ENCODE data around the gene BCO1. TPM values are rescaled to one million over a fixed set of nuclear protein-coding genes. Genes with fewer than 3 reads are reported as not detected.
A peak's percentile ranks its signal among the peaks of the same experiment; 100 is the strongest.

BCO1 gene
- total RNA-seq, 2 donors from 2014 or later = 0.42 to 0.62 TPM

GRCh38 chr16:81310045-81310644, 71.7 kb downstream of the BCO1 start:
- 97 to 99% methylated on average over 4 to 5 of the region's 5 CpGs for WGBS, 2 experiments (ENCODE audit: insufficient coverage in 1 of 2, insufficient read length in 1 of 2)
- TF ChIP-seq CTCF (conservative IDR thresholded peaks at IDR 0.05) = no peak

GRCh38 chr16:81311762-81312161, 73.3 kb downstream of the BCO1 start:
- H3K27ac Mint-ChIP-seq = peak overlapping the region; percentile 9
- no peaks in the 10 kb centered on the region for H3K9me3 ChIP-seq (ENCODE audit: control insufficient read depth, low read length)
- peak; percentile 36 for DNase-seq

More at GRCh38 chr16:81310045-81310644, 71.7 kb downstream of the BCO1 start:
- Histone ChIP-seq H3K36me3 (ENCODE audit: control insufficient read depth, insufficient read depth, low read length) (no peaks in the 10 kb centered on the region), H3K9me3 (ENCODE audit: control insufficient read depth, low read length) (no peaks in the 10 kb centered on the region), H3K4me1 (ENCODE audit: control insufficient read depth, insufficient read depth, low read length) (peaks cover 3% of the 10 kb centered on the region), H3K4me3 (ENCODE audit: low read length) (no peak overlapping the region), H3K27ac (ENCODE audit: low read depth, low read length) (no peak overlapping the region), H3K9ac (ENCODE audit: extremely low read depth, low read length, poor library complexity, severe bottlenecking) (no peak overlapping the region), H3K27me3 (ENCODE audit: control insufficient read depth, insufficient read depth, low read length, poor library complexity, severe bottlenecking) (no peaks in the 10 kb centered on the region)
- no peaks in the 10 kb centered on the region for H3K27me3 Mint-ChIP-seq (ENCODE audit: insufficient read depth)
- H3K4me1 Mint-ChIP-seq = peaks cover 21% of the 10 kb centered on the region
- H3K9me3 Mint-ChIP-seq = no peaks in the 10 kb centered on the region
- H3K4me3 Mint-ChIP-seq = no peak overlapping the region
- H3K27ac Mint-ChIP-seq = no peak overlapping the region
- peaks cover 4% of the 10 kb centered on the region for H3K36me3 Mint-ChIP-seq (ENCODE audit: low read depth)
- DNase-seq = peak; percentile 1

GRCh38 chr16:81313701-81314602, 75.5 kb downstream of the BCO1 start:
- peaks cover 27% of the 10 kb centered on the region for H3K4me1 Mint-ChIP-seq
- peak; percentile 85 for DNase-seq
- H3K27ac Mint-ChIP-seq = peak overlapping the region; percentile 93
- peaks cover 3% of the 10 kb centered on the region for H3K36me3 Mint-ChIP-seq (ENCODE audit: low read depth)
- Histone ChIP-seq H3K9ac (ENCODE audit: extremely low read depth, low read length, poor library complexity, severe bottlenecking) (peak overlapping the region; percentile 83), H3K36me3 (ENCODE audit: control insufficient read depth, insufficient read depth, low read length) (no peaks in the 10 kb centered on the region), H3K27ac (ENCODE audit: low read depth, low read length) (no peak overlapping the region), H3K9me3 (ENCODE audit: control insufficient read depth, low read length) (no peaks in the 10 kb centered on the region), H3K27me3 (ENCODE audit: control insufficient read depth, insufficient read depth, low read length, poor library complexity, severe bottlenecking) (no peaks in the 10 kb centered on the region), H3K4me1 (ENCODE audit: control insufficient read depth, insufficient read depth, low read length) (peaks cover 3% of the 10 kb centered on the region), H3K4me3 (ENCODE audit: low read length) (peak overlapping the region; percentile 90)
- no peaks in the 10 kb centered on the region for H3K27me3 Mint-ChIP-seq (ENCODE audit: insufficient read depth)
- TF ChIP-seq CTCF (conservative IDR thresholded peaks at IDR 0.05) = no peak
- H3K4me3 Mint-ChIP-seq = peak overlapping the region; percentile 83
- WGBS, 2 experiments (ENCODE audit: insufficient coverage in 1 of 2, insufficient read length in 1 of 2) = 2% methylated on average over 14 to 16 of the region's 16 CpGs
- no peaks in the 10 kb centered on the region for H3K9me3 Mint-ChIP-seq

More at GRCh38 chr16:81311762-81312161, 73.3 kb downstream of the BCO1 start:
- peaks cover 3% of the 10 kb centered on the region for H3K4me1 ChIP-seq (ENCODE audit: control insufficient read depth, insufficient read depth, low read length)
- Mint-ChIP-seq H3K36me3 (ENCODE audit: low read depth) (peaks cover 3% of the 10 kb centered on the region), H3K27me3 (ENCODE audit: insufficient read depth) (no peaks in the 10 kb centered on the region), H3K9me3 (no peaks in the 10 kb centered on the region), H3K4me1 (peaks cover 27% of the 10 kb centered on the region), H3K4me3 (no peak overlapping the region)
- H3K4me3 ChIP-seq (ENCODE audit: low read length) = no peak overlapping the region
- no peaks in the 10 kb centered on the region for H3K27me3 ChIP-seq (ENCODE audit: control insufficient read depth, insufficient read depth, low read length, poor library complexity, severe bottlenecking)
- H3K9ac ChIP-seq (ENCODE audit: extremely low read depth, low read length, poor library complexity, severe bottlenecking) = no peak overlapping the region
- H3K36me3 ChIP-seq (ENCODE audit: control insufficient read depth, insufficient read depth, low read length) = no peaks in the 10 kb centered on the region
- no peak overlapping the region for H3K27ac ChIP-seq (ENCODE audit: low read depth, low read length)
- TF ChIP-seq CTCF (conservative IDR thresholded peaks at IDR 0.05) = no peak

Data from endodermal cell (in vitro differentiated cells).